K562 (cell line): ENCODE results near the gene EEF2. TPM values are rescaled to one million over a fixed set of nuclear protein-coding genes. Genes with fewer than 3 reads are reported as not detected.
A peak's percentile ranks its signal among the peaks of the same experiment; 100 is the strongest.

Experiments used
- ARID1B ChIP-seq: fragments of 450-650 bp; IDR thresholded peaks from 2 replicates; pipeline ENCODE4 v1.6.1; 2016; ENCODE audit warnings: antibody characterized with exemption, mild to moderate bottlenecking, inconsistent platforms
- CSDE1 ChIP-seq, 2 experiments: fragments of 450-650 bp; IDR thresholded peaks; 2 replicates each; pipeline ENCODE4 v1.6.1; 2016; ENCODE audit warnings: mild to moderate bottlenecking in 1 of 2
- DPF2 ChIP-seq: fragments of 450-650 bp; IDR thresholded peaks from 2 replicates; pipeline ENCODE4 v1.6.1; 2016
- EHMT2 ChIP-seq: fragments of 450-650 bp; IDR thresholded peaks from 2 replicates; pipeline ENCODE4 v1.6.1; 2018; ENCODE audit warnings: antibody characterized with exemption
- GATAD2A ChIP-seq: fragments of 450-650 bp; IDR thresholded peaks from 2 replicates; pipeline ENCODE4 v1.6.1; 2017
- HDAC1 ChIP-seq, 2 experiments: fragments of 450-650 bp; IDR thresholded peaks; 2 replicates each; pipeline ENCODE4 v1.6.1; 2016 to 2017; ENCODE audit warnings: inconsistent platforms in 1 of 2, mild to moderate bottlenecking in 1 of 2, moderate library complexity in 1 of 2
- KDM1A ChIP-seq, 2 experiments: fragments of 450-650 bp; IDR thresholded peaks; 2 replicates each; pipeline ENCODE4 v1.6.1; 2016; ENCODE audit warnings: mild to moderate bottlenecking in 2 of 2
- LCOR ChIP-seq: sonication (generic); formaldehyde crosslinking; IDR thresholded peaks from 2 replicates; pipeline ENCODE4 v1.8.0; 2022; ENCODE audit warnings: mild to moderate bottlenecking, missing genetic modification reagents
- MCM7 ChIP-seq, 2 experiments: fragments of 450-650 bp; IDR thresholded peaks; 2 replicates each; pipeline ENCODE4 v1.6.1; 2016 to 2018
- NFATC3 ChIP-seq: fragments of 450-650 bp; IDR thresholded peaks from 2 replicates; pipeline ENCODE4 v1.6.1; 2017; ENCODE audit warnings: mild to moderate bottlenecking
- NFIC ChIP-seq: fragments of 450-650 bp; IDR thresholded peaks from 2 replicates; pipeline ENCODE4 v1.6.1; 2017; ENCODE audit warnings: mild to moderate bottlenecking, inconsistent platforms
- PHB2 ChIP-seq: fragments of 450-650 bp; IDR thresholded peaks from 2 replicates; pipeline ENCODE4 v1.6.1; 2017; ENCODE audit warnings: low read depth
- POLR2B ChIP-seq: fragments of 450-650 bp; IDR thresholded peaks from 2 replicates; pipeline ENCODE4 v1.6.1; 2018; ENCODE audit warnings: low read depth; ENCODE audit not compliant: partially characterized antibody
- SAP30 ChIP-seq: fragments of 200-600 bp; sonication (generic); IDR thresholded peaks from 2 replicates; pipeline ENCODE4 v1.6.1; 2012; ENCODE audit warnings: borderline replicate concordance, low read depth, mild to moderate bottlenecking, moderate library complexity, low read length, control low read depth, inconsistent platforms; ENCODE audit not compliant: insufficient read depth, poor library complexity, severe bottlenecking
- SMARCA5 ChIP-seq: fragments of 450-650 bp; IDR thresholded peaks from 2 replicates; pipeline ENCODE4 v1.6.1; 2016
- TAF7 ChIP-seq: fragments of 450-650 bp; IDR thresholded peaks from 2 replicates; pipeline ENCODE4 v1.6.1; 2016; ENCODE audit warnings: missing genetic modification characterization, missing compliant biosample characterization
- THRAP3 ChIP-seq: fragments of 450-650 bp; IDR thresholded peaks from 2 replicates; pipeline ENCODE4 v1.6.1; 2016; ENCODE audit warnings: mild to moderate bottlenecking, inconsistent platforms, borderline replicate concordance
- ZNF121 ChIP-seq: sonication (generic); formaldehyde crosslinking; conservative IDR thresholded peaks from 2 replicates; pipeline ENCODE4 v1.8.0; 2022; ENCODE audit warnings: missing genetic modification reagents
- ZNF143 ChIP-seq: sonication (generic); formaldehyde crosslinking; IDR thresholded peaks from 2 replicates; pipeline ENCODE4 v1.9.0; 2022; ENCODE audit warnings: mild to moderate bottlenecking, missing genetic modification reagents
- ZNF76 ChIP-seq: fragments of 250-450 bp; sonication (Bioruptor Pico); IDR thresholded peaks from 2 replicates; pipeline ENCODE4 v1.4.0; 2020; ENCODE audit warnings: mild to moderate bottlenecking, moderate library complexity, borderline replicate concordance
- polyA plus RNA-seq, 8 experiments: library from polyadenylated mRNA; depleted of rRNA in 4 of 8; stranded (reverse) in 5 of 8; unstranded in 3 of 8; fragments of >200 nt; fragmentation: Nextera tagmentation in 2 of 8; fragmentation: Illumina TruSeq in 1 of 8; extraction: Ambion mirVana in 2 of 8; extraction: Trizol in 1 of 8; gene quantifications; 2 replicates each; pipeline versions ENCODE4 v1.2.1 to v1.2.3, GENCODE V29; 2011 to 2014; ENCODE audit warnings: inconsistent platforms in 1 of 8, missing spikeins in 1 of 8
- total RNA-seq, 7 experiments: library from RNA; depleted of rRNA in 6 of 7; stranded (reverse); fragments of >200 nt in 6 of 7; fragmentation: Illumina TruSeq in 2 of 7; extraction: Trizol in 2 of 7; gene quantifications; 2 replicates each; pipeline versions ENCODE4 v1.2.1 to v1.2.3, GENCODE V29; 2011 to 2021; ENCODE audit warnings: low replicate concordance in 1 of 7

Gene EEF2
- total and polyA plus RNA-seq, 9 of the 15 experiments (the other 6 are each of a cell fraction or from before 2014, with no cell fraction given): 372 to 3,003 (median 1,453) TPM

DNA sequence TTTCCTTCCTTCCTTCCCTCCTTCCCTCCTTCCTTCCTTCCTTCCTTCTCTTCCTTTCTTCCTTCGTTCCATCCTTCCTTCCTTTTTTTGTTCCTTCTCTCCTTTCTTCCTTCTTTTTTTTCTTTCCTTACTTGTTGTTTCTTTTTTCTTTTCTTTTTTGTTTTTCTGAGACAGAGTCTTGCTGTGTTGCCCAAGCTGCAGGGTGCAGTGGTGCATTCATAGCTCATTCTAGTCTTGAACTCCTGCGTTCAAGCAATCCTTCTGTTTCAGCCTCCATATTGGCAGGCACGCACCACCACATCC, 5.5 kb upstream of the EEF2 start (continued):
- TF ChIP-seq LCOR (CRISPR knock-in tag) (no peak), KDM1A (IDR thresholded peaks at IDR 0.05) (peak in 1 of 2 experiments; percentile 32; a peak in 1 of 4 replicates), SAP30 (no peak), ZNF143 (CRISPR knock-in tag) (no peak), CSDE1 (IDR thresholded peaks at IDR 0.05) (peak in 1 of 2 experiments; percentile 71; a peak in 1 of 4 replicates), PHB2 (no peak; the same call in 1 of the 2 replicates), EHMT2 (peak; percentile 46; the same call in 1 of the 2 replicates), TAF7 (no peak), DPF2 (0 out of 2 replicates have a peak, but pooled peaks have one; percentile 15), THRAP3 (peak; percentile 91; the same call in 1 of the 2 replicates), ZNF121 (no peak), NFIC (peak; percentile 15; the same call in 1 of the 2 replicates), ZNF76 (CRISPR knock-in tag) (no peak), POLR2B (peak; percentile 16), ARID1B (0 out of 2 replicates have a peak, but pooled peaks have one; percentile 51), NFATC3 (no peak), SMARCA5 (peak; percentile 91), GATAD2A (no peak), HDAC1 (IDR thresholded peaks at IDR 0.05) (peak in 1 of 2 experiments; percentile 35; a peak in 1 of 4 replicates), MCM7 (IDR thresholded peaks at IDR 0.05) (peak in 1 of 2 experiments; percentile 68; a peak in 1 of 4 replicates)
